NB4 (cell line): ENCODE results near the gene HLCS.

Experiments used
- DNase-seq: peaks from one replicate; pipeline ENCODE4 v3.0.0; 2010; ENCODE audit warnings: low read depth
- H3K4me3 ChIP-seq: one replicate; pipeline ENCODE4 v1.5.1; 2011; ENCODE audit warnings: mild to moderate bottlenecking, low read depth, low read length, moderate library complexity
- MYC ChIP-seq: IDR thresholded peaks from 2 replicates; pipeline ENCODE4 v1.6.1; 2011; ENCODE audit warnings: low read depth, low read length
- POLR2A ChIP-seq: IDR thresholded peaks from 2 replicates; pipeline ENCODE4 v1.6.1; 2011; ENCODE audit warnings: mild to moderate bottlenecking; ENCODE audit not compliant: insufficient read length; ENCODE audit errors: extremely low read depth
- TF ChIP-seq, protein P1 (sequence below): IDR thresholded peaks from one replicate; pipeline ENCODE4 v1.5.1; 2012; ENCODE audit warnings: low read depth, low read length
- TF ChIP-seq, protein P2 (sequence below): IDR thresholded peaks from 2 replicates; pipeline ENCODE4 v1.6.1; 2011; ENCODE audit warnings: low read depth, low read length

Gene HLCS

DNA sequence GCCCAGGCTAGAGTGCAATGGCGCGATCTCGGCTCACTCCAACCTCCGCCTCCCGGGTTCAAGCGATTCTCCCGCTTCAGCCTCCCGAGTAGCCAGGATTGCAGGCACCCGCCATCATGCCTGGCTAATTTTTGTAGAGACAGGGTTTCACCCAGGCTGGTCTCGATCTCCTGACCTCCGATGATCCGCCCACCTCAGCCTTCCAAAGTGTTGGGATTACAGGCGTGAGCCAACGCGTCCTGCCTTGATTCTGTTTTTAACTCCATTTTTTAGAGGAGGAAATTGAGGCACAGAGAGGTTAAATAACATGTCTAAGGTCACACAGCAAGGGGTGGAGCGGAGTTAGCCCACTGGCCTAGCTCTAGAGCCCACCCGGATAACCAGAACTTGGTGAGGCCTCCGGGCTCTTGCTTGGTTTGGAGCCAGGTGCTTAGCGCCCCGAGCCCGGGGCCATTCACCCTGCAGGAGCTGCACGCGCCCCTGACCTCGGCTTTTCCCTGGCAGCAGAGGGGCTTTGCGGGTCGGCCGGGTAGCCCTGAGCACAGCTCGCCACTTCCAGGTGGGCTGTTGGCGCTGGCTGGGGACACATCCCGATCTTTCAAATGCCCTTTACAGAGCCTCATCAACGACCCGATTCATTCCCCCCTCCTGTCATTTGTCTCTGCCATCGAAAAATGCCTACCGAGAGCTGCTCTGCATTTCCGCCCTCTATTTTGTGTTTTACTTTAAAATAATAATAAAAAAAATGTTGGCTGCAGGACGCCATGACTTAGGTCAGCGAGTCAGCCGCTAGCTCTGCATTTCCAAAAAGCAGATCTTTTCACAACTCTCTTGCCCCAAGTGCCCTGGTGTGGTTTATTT is 256.4 kb downstream of the HLCS start:
- H3K4me3 ChIP-seq, result no peak overlapping the region

DNA sequence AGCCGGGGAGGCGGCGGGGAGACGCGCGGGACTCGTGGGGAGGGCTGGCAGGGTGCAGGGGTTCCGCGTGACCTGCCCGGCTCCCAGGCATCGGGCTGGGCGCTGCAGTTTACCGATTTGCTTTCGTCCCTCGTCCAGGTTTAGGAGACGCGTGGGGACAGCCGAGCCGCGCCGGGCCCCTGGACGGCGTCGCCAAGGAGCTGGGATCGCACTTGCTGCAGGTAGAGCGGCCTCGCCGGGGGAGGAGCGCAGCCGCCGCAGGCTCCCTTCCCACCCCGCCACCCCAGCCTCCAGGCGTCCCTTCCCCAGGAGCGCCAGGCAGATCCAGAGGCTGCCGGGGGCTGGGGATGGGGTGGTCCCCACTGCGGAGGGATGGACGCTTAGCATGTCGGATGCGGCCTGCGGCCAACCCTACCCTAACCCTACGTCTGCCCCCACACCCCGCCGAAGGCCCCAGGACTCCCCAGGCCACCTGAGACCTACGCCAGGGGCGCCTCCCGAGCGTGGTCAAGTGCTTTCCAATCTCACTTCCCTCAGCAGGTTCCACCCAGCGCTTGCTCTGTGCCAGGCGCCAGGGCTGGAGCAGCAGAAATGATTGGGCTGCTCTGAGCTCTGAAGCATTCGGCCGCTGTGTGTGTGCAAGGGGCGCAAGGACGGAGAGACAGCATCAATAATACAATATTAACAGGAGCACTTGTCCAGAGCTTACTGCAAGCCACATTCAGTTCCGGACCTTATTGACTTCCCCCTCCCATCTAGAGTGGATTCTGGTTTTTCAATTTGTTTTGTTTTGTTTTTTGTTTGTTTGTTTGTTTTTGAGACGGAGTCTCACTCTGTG is 257.2 kb downstream of the HLCS start:
- no peak for DNase-seq

More for the DNA sequence above, 256.4 kb downstream of the HLCS start:
- TF ChIP-seq, protein P1, sequence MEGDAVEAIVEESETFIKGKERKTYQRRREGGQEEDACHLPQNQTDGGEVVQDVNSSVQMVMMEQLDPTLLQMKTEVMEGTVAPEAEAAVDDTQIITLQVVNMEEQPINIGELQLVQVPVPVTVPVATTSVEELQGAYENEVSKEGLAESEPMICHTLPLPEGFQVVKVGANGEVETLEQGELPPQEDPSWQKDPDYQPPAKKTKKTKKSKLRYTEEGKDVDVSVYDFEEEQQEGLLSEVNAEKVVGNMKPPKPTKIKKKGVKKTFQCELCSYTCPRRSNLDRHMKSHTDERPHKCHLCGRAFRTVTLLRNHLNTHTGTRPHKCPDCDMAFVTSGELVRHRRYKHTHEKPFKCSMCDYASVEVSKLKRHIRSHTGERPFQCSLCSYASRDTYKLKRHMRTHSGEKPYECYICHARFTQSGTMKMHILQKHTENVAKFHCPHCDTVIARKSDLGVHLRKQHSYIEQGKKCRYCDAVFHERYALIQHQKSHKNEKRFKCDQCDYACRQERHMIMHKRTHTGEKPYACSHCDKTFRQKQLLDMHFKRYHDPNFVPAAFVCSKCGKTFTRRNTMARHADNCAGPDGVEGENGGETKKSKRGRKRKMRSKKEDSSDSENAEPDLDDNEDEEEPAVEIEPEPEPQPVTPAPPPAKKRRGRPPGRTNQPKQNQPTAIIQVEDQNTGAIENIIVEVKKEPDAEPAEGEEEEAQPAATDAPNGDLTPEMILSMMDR, result no peak
- TF ChIP-seq, protein P2, sequence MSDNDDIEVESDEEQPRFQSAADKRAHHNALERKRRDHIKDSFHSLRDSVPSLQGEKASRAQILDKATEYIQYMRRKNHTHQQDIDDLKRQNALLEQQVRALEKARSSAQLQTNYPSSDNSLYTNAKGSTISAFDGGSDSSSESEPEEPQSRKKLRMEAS, result no peak
- TF ChIP-seq POLR2A (no peak), MYC (no peak)
- no peak for DNase-seq

DNA sequence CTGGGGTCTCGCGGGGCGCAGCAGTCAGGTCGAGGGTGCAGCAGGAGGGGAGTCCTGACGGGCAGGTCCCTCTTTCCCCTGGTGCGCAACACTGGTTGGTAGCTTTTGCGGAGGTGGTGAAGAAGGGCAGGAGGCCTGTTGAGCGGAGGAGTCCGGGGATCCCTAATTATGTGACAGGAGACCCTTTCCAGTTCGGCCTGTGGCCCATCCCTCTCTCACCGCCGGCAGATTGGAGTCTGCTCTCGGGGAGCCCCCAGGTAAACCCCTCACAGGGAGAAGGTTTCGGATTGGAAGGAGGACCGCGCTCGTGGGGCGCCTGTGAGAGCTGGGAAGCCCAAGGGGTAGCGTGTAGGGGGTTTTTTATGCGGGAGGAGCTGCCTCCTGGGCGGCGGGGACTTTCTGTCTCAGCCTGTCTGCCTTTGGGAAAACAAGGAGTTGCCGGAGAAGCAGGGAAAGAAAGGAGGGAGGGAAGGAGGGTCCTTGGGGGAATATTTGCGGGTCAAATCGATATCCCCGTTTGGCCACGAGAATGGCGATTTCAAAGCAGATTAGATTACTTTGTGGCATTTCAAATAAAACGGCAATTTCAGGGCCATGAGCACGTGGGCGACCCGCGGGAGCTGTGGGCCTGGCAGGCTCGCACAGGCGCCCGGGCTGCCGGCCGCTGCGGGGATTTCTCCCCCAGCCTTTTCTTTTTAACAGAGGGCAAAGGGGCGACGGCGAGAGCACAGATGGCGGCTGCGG is 258.0 kb downstream of the HLCS start:
- H3K4me3 ChIP-seq, result no peak overlapping the region
- TF ChIP-seq, protein P1, result no peak
- TF ChIP-seq, protein P2, result no peak
- TF ChIP-seq MYC, result no peak
- no peak for TF ChIP-seq POLR2A
- DNase-seq, result no peak

More for the DNA sequence above, 257.2 kb downstream of the HLCS start:
- TF ChIP-seq, protein P1, result no peak
- TF ChIP-seq, protein P2, result no peak
- TF ChIP-seq POLR2A (no peak), MYC (no peak)
- H3K4me3 ChIP-seq, result no peak overlapping the region

DNA sequence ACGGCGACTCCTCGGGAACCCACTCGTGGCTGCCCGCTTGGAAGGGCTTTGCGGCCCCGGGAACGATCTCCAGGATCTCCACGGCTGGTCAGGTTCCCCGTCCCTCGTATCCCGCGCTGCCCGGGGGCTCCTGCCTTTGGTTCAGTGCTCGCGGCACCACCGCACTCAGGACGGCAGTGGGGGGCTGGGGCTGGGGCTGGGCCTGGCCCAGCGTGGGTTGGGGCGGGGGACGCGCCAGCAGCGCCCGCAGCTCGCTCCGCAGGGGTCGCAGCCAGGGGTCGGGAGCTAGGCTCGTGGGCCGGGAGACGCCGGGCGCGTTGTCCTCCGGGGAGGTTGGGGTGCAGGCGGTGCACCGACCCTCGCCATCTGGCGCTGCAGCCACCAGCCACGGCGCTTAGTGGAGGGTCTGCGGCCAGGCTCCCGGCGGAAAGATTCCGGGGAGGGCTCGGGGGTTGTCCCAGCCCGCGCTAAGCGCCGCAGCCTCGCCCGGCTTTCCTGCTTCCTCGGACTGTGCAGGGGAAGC is 258.6 kb downstream of the HLCS start:
- H3K4me3 ChIP-seq, result no peak overlapping the region
- TF ChIP-seq POLR2A, result no peak
- TF ChIP-seq, protein P1, result no peak
- TF ChIP-seq MYC, result no peak
- TF ChIP-seq, protein P2, result no peak
- DNase-seq, result no peak
